Heart left ventricle (tissue), 16 donors: Measurements from ENCODE around the gene LRP1B. TPM values are rescaled to one million over a fixed set of nuclear protein-coding genes. Genes with fewer than 3 reads are reported as not detected.

Source experiments
- ATAC-seq, 4 donors: fragments of 200-7000 bp; cut with Tn5 transposase; one replicate each; pipeline ENCODE4 v1.9.1; 2020 to 2022; ENCODE audit warnings: moderate library complexity in 4 of 4, mild to moderate bottlenecking in 3 of 4, moderate number of reproducible peaks in 1 of 4
- DNase-seq, 5 donors: peaks; one replicate each; pipeline ENCODE4 v3.0.0-alpha.2; 2020
- H3K27ac ChIP-seq, 12 donors: fragments of 200-600 bp; sonication (generic) in 4 of 12; one replicate each; pipeline versions ENCODE4 v1.5.0 to v1.8.0; 2016 to 2022; ENCODE audit warnings: mild to moderate bottlenecking in 2 of 12
- H3K27me3 ChIP-seq, 9 donors: fragments of 200-600 bp; sonication (generic) in 2 of 9; one replicate each; pipeline versions ENCODE4 v1.5.1 to v1.8.0; 2016 to 2022; ENCODE audit warnings: mild to moderate bottlenecking in 3 of 9
- H3K36me3 ChIP-seq, 9 donors: fragments of 200-600 bp; sonication (generic) in 2 of 9; one replicate each; pipeline versions ENCODE4 v1.5.0 to v1.8.0; 2018 to 2022; ENCODE audit warnings: mild to moderate bottlenecking in 2 of 9
- H3K4me1 ChIP-seq, 12 donors: fragments of 200-600 bp; sonication (generic) in 4 of 12; one replicate each; pipeline versions ENCODE4 v1.5.0 to v1.8.0; 2016 to 2022; ENCODE audit warnings: mild to moderate bottlenecking in 3 of 12
- H3K4me3 ChIP-seq, 12 donors: fragments of 200-600 bp; sonication (generic) in 4 of 12; one replicate each; pipeline versions ENCODE4 v1.5.0 to v1.8.0; 2017 to 2022; ENCODE audit warnings: mild to moderate bottlenecking in 9 of 12, moderate library complexity in 4 of 12
- H3K9me3 ChIP-seq, 12 donors: fragments of 200-600 bp; sonication (generic) in 4 of 12; one replicate each; pipeline versions ENCODE4 v1.5.0 to v1.8.0; 2016 to 2022; ENCODE audit warnings: mild to moderate bottlenecking in 1 of 12
- POLR2A ChIP-seq, 2 donors: fragments of 450-650 bp; IDR thresholded peaks; one replicate each; pipeline ENCODE4 v1.6.1; 2017; ENCODE audit warnings: antibody characterized with exemption in 2 of 2, mild to moderate bottlenecking in 2 of 2, moderate library complexity in 2 of 2
- WGBS, 4 donors: extraction: QIAGEN DNeasy Blood & Tissue Kit in 2 of 4; methylation state at CpG; one replicate each; pipeline versions ENCODE4 v1.1.5 to v1.1.7; 2013 to 2018; 5-methylcytosine and 5-hydroxymethylcytosine counted together
- intact Hi-C, 10 donors: fragments of 100-400 bp; cut with DNase I; formaldehyde crosslinking; loops; one replicate each; pipeline versions ENCODE4 v1.11.1 to v1.14.2; 2022
- polyA plus RNA-seq, 2 donors: library from polyadenylated mRNA; stranded (reverse); fragments of 200-250 nt; gene quantifications; one replicate each; pipeline ENCODE4 v1.2.3, GENCODE V29; 2013
- total RNA-seq, 9 donors: library from RNA; depleted of rRNA in 2 of 9; stranded (reverse); fragments of >200 nt in 2 of 9; fragmentation: NEBNext Ultra II Directional in 3 of 9; extraction: Animal tissue kit (Norgen Biotek cat#: 25700) in 3 of 9; gene quantifications; one replicate each; pipeline versions ENCODE4 v1.1.0 to v1.2.4, GENCODE V29; 2016 to 2023
- TF ChIP-seq, protein P1 (sequence below), 12 donors: fragments of 200-600 bp; sonication (generic) in 4 of 12; IDR thresholded peaks; one replicate each; pipeline versions ENCODE4 v1.5.0 to v1.8.0; 2018 to 2022; ENCODE audit warnings: antibody characterized with exemption in 12 of 12, mild to moderate bottlenecking in 5 of 12
- donor health status: ischemic (EF 13 %, LVEDD 7.1; RV severe dilation, severe dysfunction).
- donor health status: healthy with polysubstance abuse.
- donor health status: DM: no; HTN: yes; CAD: no.
- donor health status: DM: no; HTN: no; CAD: no.
- donor health status: ischemic (EF 25% LVEDD 6.9; RV normal size, moderate dysfunction).
- donor health status: ischemic (EF 25% LVEDD 5.7; RV mildly dilated, moderate dysfunction).
- donor health status: healthy.
- donor health status: DM: yes; HTN: yes; CAD: no.
- donor health status: ischemic (EF 35%, LVEDD 5.7; RV mildly dilated, moderate dysfunction).
- donor health status: nonischemic (EF 11% LVEDD 7.7; RV severe dilation, severe dysfunction).
- donor health status: DM: yes; HTN: yes; CAD: no.
- donor health status: PGD.
- donor health status: ischemic (EF 29% LVEDD 5.4; RV normal size, mild dysfunction).
- donor health status: nonischemic (EF 23%, LVEDD 6.1; RV moderate dilation, normal function).

Gene LRP1B
- total and polyA plus RNA-seq, 11 donors: 0.01 to 0.19 (median 0.11) TPM; not detected in 2

DNA sequence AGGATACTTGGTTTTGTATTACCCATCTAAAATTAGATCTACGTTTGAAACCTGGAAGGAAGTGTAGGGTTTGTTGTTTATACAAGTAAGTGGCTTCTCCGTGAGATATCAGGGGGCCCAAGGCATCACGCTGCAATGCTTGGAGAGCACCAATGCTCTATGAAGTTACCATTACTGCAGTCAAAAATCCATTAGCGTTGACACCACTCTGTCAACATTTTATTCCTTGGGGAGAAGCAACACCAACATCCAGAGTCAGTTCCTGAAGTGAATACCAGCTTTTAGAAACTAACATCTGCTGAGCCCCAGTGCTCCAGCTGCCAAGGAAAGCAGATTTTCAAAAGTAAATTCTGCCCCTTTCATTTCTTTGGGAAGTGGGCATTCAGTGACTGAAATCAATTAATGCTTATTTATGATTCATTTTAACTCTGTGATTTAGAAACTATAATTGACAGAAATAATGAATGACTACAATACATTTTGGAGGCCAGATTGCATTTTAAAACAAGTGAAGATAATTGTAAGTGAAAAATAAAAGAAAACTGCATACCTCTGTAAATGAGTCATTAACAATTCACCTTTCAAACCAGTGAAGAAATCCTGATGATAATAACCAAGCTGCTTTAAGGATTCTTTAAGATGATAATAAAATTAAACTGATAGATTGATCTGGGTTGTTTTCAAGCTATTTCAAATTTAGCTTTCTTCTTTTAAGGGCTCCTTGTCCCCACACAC, 30.5 kb downstream of the LRP1B start:
- TF ChIP-seq, protein P1, sequence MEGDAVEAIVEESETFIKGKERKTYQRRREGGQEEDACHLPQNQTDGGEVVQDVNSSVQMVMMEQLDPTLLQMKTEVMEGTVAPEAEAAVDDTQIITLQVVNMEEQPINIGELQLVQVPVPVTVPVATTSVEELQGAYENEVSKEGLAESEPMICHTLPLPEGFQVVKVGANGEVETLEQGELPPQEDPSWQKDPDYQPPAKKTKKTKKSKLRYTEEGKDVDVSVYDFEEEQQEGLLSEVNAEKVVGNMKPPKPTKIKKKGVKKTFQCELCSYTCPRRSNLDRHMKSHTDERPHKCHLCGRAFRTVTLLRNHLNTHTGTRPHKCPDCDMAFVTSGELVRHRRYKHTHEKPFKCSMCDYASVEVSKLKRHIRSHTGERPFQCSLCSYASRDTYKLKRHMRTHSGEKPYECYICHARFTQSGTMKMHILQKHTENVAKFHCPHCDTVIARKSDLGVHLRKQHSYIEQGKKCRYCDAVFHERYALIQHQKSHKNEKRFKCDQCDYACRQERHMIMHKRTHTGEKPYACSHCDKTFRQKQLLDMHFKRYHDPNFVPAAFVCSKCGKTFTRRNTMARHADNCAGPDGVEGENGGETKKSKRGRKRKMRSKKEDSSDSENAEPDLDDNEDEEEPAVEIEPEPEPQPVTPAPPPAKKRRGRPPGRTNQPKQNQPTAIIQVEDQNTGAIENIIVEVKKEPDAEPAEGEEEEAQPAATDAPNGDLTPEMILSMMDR (IDR thresholded peaks at IDR 0.05): no peak
- no peak for TF ChIP-seq POLR2A (IDR thresholded peaks at IDR 0.05)
- WGBS, 4 donors: 40 to 60% (median 53%) methylated on average over 4 of the region's 4 CpGs
- H3K36me3 ChIP-seq: no peaks in the 10 kb centered on the region
- H3K4me3 ChIP-seq: no peak overlapping the region
- no peaks in the 10 kb centered on the region for H3K27me3 ChIP-seq
- no peaks in the 10 kb centered on the region for H3K9me3 ChIP-seq
- no peaks in the 10 kb centered on the region for H3K4me1 ChIP-seq
- H3K27ac ChIP-seq: no peak overlapping the region
- DNase-seq (no peak), ATAC-seq (no peak)
- intact Hi-C loops: no loop called here

DNA sequence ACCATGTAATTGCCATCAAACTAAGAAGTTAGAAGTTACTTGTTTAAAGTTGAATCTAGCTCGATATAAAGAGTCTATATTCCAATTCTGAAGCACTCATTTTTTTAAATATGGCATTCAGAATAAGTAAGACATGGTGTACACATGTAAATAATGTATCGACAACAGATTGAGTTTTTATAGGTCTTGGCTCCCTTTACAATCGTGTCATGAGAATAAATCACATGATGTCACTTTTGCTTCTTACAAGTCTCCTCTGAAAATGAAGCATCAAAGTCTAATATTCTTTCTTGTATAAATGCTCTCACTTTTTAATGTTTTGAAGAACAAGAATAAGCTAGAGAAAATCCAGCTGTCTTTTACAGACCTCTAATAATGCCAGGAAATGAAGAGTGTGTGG, 33.1 kb downstream of the LRP1B start:
- 78 to 84% (median 80%) methylated on average over 3 of the region's 3 CpGs for WGBS, 4 donors
- ATAC-seq: no peak
- Histone ChIP-seq H3K4me1 (no peaks in the 10 kb centered on the region), H3K27me3 (no peaks in the 10 kb centered on the region), H3K9me3 (no peaks in the 10 kb centered on the region), H3K27ac (no peak overlapping the region), H3K4me3 (no peak overlapping the region), H3K36me3 (no peaks in the 10 kb centered on the region)
- TF ChIP-seq, protein P1 (IDR thresholded peaks at IDR 0.05): no peak
- no peak for DNase-seq
- intact Hi-C loops: no loop called here

DNA sequence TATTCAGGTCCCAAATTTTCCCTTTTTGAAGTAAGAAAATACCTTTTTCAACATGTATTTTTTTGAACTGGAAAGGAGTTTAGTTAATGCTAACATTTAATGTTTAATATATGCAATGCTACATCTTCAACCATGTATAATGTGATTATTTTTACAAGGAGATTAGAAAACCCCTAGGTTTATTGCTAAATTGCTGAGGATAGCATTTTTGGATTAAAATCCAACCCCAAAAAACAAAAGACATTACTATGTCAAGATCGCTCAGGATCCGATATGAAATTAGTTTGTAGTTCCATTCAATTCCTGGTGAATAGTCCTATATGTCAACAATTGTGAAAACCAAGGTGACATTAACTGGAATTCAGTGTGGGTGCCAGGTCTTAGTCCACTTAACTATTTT, 35.2 kb downstream of the LRP1B start:
- no peak for DNase-seq
- no peak for ATAC-seq
- Histone ChIP-seq H3K27me3 (no peaks in the 10 kb centered on the region), H3K4me1 (no peaks in the 10 kb centered on the region), H3K36me3 (no peaks in the 10 kb centered on the region), H3K27ac (no peak overlapping the region), H3K4me3 (no peak overlapping the region), H3K9me3 (no peaks in the 10 kb centered on the region)
- WGBS, 4 donors: 95 to 98% (median 96%) methylated on average over 2 of the region's 2 CpGs
- TF ChIP-seq, protein P1 (IDR thresholded peaks at IDR 0.05): no peak
- TF ChIP-seq POLR2A (IDR thresholded peaks at IDR 0.05): no peak
- intact Hi-C loops: no loop called here

DNA sequence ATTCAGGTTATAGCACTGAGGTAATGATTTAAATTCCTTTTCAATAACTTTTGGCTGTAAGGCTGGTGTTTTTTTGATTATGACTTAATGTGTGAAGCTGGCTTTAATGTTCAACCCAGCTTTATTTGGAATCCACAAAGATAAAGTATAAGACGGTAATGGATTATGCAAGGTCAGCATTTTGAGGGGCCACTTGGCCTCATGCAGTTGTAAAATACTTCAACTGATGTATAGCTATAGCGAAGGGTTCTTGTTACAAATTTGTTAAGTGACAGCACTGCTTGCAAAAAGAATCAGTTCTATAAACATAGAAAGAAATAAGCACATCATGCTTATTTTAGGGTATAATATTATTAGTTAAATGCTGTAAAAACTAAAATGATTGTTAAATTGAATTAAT, 36.6 kb downstream of the LRP1B start:
- H3K36me3 ChIP-seq: no peaks in the 10 kb centered on the region
- intact Hi-C loops: no loop called here
- no peaks in the 10 kb centered on the region for H3K27me3 ChIP-seq
- no peak overlapping the region for H3K27ac ChIP-seq
- TF ChIP-seq POLR2A (IDR thresholded peaks at IDR 0.05): no peak
- TF ChIP-seq, protein P1 (IDR thresholded peaks at IDR 0.05): no peak
- ATAC-seq (no peak), DNase-seq (no peak)
- 62 to 89% (median 78%) methylated on average over 2 of the region's 2 CpGs for WGBS, 4 donors
- H3K4me1 ChIP-seq: no peaks in the 10 kb centered on the region
- H3K4me3 ChIP-seq: no peak overlapping the region
- no peaks in the 10 kb centered on the region for H3K9me3 ChIP-seq
